Duodenal mucosa (tissue), 2 donors: ENCODE measurements around the gene FTCD.

Experiments used
- H3K27ac ChIP-seq: one replicate; pipeline ENCODE4 v1.7.0; 2013; ENCODE audit warnings: low read depth, low read length
- H3K27me3 ChIP-seq, 2 donors: one replicate each; pipeline ENCODE4 v1.7.0; 2013; ENCODE audit warnings: low read length in 2 of 2, control low read depth in 1 of 2; ENCODE audit not compliant: insufficient read depth in 2 of 2, control insufficient read depth in 1 of 2
- H3K36me3 ChIP-seq, 2 donors: one replicate each; pipeline ENCODE4 v1.7.0; 2013; ENCODE audit warnings: low read length in 2 of 2, control low read depth in 1 of 2; ENCODE audit not compliant: insufficient read depth in 2 of 2, control insufficient read depth in 1 of 2
- H3K4me1 ChIP-seq, 2 donors: one replicate each; pipeline ENCODE4 v1.7.0; 2013; ENCODE audit warnings: low read length in 2 of 2, control low read depth in 1 of 2; ENCODE audit not compliant: insufficient read depth in 2 of 2, control insufficient read depth in 1 of 2
- H3K4me3 ChIP-seq, 2 donors: one replicate each; pipeline ENCODE4 v1.7.0; 2013; ENCODE audit warnings: low read length in 2 of 2, low read depth in 1 of 2
- H3K9ac ChIP-seq, 2 donors: one replicate each; pipeline ENCODE4 v1.7.0; 2013; ENCODE audit warnings: low read length in 2 of 2, low read depth in 1 of 2
- H3K9me3 ChIP-seq, 2 donors: one replicate each; pipeline ENCODE4 v1.7.0; 2013; ENCODE audit warnings: low read length in 2 of 2, control low read depth in 1 of 2; ENCODE audit not compliant: control insufficient read depth in 1 of 2

FTCD gene

DNA sequence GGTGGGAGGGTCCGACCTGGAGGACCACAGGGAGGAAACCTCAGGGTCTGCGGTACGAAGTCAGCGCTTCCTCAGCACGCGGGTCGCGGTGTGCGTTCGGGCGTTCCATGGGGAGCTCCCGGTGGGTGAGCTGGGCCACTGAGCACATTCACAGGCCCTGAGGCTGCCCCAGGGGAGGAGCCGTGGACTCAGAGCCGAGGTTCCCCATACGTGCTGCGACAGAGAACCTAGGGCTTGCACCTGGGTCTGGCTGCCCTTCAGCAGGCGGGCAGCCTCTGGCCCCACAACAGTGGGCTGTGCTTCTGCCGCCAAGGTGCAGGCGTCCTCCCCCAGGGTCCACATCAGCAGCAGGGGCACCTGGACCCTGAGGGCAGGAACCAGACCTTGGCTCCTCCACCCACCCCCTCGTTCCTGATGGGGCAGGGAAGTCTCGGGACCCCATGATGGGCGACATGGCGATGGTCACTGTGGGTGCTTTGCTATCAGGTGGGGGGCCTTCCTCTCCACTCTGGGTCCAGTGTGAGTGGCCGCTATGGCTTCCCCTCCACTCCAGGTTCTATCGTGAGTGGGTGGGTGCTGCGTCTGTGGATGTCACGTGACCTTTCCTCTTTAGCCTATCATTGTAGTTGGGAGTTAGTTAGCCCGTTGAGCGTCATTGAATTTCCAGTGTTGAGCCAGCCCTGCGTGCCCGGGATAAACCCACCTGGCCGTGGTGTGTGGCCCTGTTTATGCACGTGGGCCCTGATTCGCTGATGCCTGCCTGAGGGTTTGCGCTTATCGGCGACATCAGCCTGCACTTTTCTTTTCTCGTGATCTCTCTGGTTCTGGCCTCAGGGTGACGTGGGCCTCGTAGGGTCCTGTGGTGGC lies 27.9 kb downstream of the FTCD start:
- H3K27ac ChIP-seq: no peak overlapping the region
- H3K36me3 ChIP-seq: peaks cover 0 to 3% of the 10 kb centered on the region in 2 donors

DNA sequence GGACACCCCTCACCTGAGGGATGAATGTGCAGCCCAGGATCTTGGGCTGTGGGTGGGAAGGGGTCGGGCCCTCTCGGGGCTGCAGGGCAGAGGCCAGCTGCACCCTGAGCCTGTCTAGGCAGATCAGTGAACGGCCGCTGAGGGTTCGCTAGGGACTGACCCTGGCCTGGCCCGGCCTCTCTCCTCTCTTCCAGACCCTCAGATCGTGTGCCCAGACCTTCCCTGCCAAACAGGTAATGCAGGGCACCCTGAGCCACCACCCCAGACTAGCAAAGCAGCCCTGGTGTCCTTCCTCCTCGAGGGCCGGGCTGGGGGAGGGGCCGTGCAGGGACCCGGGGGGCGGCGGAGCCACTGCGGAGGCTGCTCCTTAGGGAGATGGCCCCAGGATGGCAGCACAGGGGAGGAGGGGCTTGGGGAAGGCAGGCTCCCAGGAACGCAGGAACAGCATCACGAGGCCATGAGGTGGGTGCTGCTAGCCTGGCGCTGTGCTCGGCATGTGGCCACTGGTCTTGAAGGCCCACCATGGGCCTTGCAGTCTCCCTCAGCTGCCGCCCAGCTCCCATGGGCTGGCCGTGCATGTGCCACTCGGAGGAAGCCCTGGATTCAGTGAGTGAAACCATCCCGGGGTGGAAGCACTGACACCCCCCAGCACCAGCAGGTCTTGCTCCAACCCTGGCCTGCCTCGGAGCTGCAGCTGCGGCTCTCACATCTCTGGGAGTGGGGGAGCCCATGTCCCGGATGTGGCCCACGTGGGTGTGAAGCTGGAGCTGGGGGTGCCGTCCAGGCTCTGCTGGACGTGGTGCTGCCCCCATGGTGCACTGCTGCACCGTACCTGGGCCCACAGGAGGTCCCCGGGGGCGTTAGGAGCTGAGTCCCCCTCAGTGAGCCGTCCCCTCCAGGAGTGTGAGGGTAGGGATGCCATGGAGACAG lies 28.8 kb downstream of the FTCD start:
- Histone ChIP-seq H3K36me3 (peaks cover 0 to 3% of the 10 kb centered on the region in 2 donors), H3K9ac (no peak overlapping the region), H3K27ac (no peak overlapping the region), H3K9me3 (no peaks in the 10 kb centered on the region), H3K27me3 (no peaks in the 10 kb centered on the region), H3K4me1 (no peaks in the 10 kb centered on the region), H3K4me3 (no peak overlapping the region)

More for the DNA sequence above, 27.9 kb downstream of the FTCD start:
- Histone ChIP-seq H3K4me3 (no peak overlapping the region), H3K4me1 (no peaks in the 10 kb centered on the region), H3K9ac (no peak overlapping the region), H3K9me3 (no peaks in the 10 kb centered on the region), H3K27me3 (no peaks in the 10 kb centered on the region)

DNA sequence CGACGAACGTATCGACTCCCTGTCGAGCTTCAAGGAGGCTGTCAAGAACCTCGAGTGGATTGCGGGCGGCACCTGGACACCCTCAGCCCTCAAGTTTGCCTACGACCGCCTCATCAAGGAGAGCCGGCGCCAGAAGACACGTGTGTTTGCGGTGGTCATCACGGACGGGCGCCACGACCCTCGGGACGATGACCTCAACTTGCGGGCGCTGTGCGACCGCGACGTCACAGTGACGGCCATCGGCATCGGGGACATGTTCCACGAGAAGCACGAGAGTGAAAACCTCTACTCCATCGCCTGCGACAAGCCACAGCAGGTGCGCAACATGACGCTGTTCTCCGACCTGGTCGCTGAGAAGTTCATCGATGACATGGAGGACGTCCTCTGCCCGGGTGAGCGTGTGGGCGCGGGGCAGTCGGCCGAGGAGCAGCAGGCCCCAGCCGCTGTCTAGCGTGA lies 29.5 kb downstream of the FTCD start:
- Histone ChIP-seq H3K27ac (no peak overlapping the region), H3K4me1 (no peaks in the 10 kb centered on the region), H3K36me3 (peaks cover 0 to 6% of the 10 kb centered on the region in 2 donors), H3K27me3 (no peaks in the 10 kb centered on the region), H3K9ac (no peak overlapping the region), H3K9me3 (no peaks in the 10 kb centered on the region), H3K4me3 (no peak overlapping the region)

DNA sequence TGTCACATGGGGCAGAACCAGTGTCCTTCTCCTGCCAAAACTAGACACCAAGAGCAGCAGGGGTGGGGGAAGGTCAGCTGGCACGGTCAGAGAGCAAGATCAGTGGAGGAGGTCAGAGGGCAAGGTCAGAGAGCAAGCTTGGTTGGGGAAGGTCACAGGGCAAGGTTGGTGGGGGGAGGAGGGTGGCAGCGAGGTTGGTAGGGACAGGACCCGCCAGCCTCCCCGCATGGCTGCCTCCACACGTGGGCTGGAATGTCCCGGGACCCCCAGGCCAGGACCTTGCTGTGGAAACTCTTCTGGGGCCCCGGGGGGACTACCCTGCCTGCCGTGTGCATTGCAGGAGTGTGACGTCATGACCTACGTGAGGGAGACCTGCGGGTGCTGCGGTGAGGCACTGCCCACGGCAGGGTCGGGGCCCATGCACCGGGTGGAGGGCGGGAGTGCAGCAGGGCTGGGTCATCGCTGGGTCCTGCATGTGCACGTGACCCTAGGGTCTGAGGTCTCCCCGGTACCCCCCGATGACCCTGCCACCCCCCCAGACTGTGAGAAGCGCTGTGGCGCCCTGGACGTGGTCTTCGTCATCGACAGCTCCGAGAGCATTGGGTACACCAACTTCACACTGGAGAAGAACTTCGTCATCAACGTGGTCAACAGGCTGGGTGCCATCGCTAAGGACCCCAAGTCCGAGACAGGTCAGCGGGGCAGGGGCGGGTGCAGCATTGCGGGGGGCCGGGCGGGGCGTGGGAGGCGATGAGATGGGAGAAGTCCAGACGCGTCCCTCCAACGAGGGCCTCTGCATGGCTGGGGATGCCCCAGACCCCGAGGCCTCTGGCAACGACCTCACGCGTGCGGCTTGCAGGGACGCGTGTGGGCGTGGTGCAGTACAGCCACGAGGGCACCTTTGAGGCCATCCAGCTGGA lies 30.2 kb downstream of the FTCD start:
- no peak overlapping the region for H3K27ac ChIP-seq
- no peaks in the 10 kb centered on the region for H3K27me3 ChIP-seq
- H3K4me3 ChIP-seq: no peak overlapping the region
- no peaks in the 10 kb centered on the region for H3K4me1 ChIP-seq
- H3K9me3 ChIP-seq: no peaks in the 10 kb centered on the region
- H3K36me3 ChIP-seq: peaks cover 0 to 6% of the 10 kb centered on the region in 2 donors
- H3K9ac ChIP-seq: no peak overlapping the region

DNA sequence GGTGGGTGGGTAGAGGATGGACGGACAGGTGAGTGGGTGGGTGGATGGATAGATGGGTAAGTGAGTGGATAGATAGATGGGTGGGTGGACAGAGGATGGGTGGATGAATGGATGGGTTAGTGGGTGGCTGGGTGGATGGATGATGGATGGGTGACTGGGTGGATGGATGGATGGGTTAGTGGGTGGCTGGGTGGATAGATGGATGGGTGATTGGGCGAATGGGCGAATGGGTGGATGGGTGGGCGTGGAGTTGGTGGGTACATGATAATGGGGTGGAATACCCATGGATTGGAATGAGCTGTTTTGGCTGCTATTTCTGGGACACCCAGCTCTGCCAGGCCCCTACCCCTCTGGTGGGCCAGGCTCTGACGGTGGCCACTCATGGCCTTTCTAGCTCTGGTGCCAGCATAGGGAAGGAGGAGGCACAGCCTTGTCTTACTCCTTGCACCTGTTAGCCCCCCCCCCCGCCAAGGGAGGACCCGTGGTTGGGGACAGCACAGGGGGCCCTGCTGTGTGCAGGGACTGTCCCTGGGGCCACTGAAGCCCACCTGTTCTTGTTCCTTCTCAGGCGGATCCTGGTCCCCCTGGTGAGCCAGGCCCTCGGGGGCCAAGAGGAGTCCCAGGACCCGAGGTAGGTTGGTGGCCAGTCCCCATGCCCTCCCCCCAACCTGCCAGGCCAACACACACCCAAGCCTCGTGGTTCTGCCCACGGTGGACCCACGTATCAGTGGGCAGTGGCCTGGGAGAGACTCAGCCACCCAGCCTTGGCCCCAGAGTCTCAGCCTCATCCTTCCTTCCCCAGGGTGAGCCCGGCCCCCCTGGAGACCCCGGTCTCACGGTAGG lies 31.1 kb downstream of the FTCD start:
- H3K27me3 ChIP-seq: no peaks in the 10 kb centered on the region
- no peaks in the 10 kb centered on the region for H3K4me1 ChIP-seq
- H3K4me3 ChIP-seq: no peak overlapping the region
- no peak overlapping the region for H3K9ac ChIP-seq
- no peak overlapping the region for H3K27ac ChIP-seq
- H3K9me3 ChIP-seq: no peaks in the 10 kb centered on the region
- H3K36me3 ChIP-seq: peaks cover 0 to 6% of the 10 kb centered on the region in 2 donors

GRCh38 chr21:46122758-46123683 lies 32.4 kb downstream of the FTCD start:
- Histone ChIP-seq H3K4me3 (no peak overlapping the region), H3K27me3 (no peaks in the 10 kb centered on the region), H3K9me3 (no peaks in the 10 kb centered on the region), H3K36me3 (peaks cover 0 to 6% of the 10 kb centered on the region in 2 donors), H3K4me1 (no peaks in the 10 kb centered on the region), H3K27ac (no peak overlapping the region), H3K9ac (no peak overlapping the region)

- no peak overlapping the region for H3K27ac ChIP-seq
- H3K36me3 ChIP-seq: peaks cover 0 to 6% of the 10 kb centered on the region in 2 donors
- H3K9ac ChIP-seq: no peak overlapping the region
- no peaks in the 10 kb centered on the region for H3K27me3 ChIP-seq
- H3K9me3 ChIP-seq: no peaks in the 10 kb centered on the region
- no peak overlapping the region for H3K4me3 ChIP-seq
- no peaks in the 10 kb centered on the region for H3K4me1 ChIP-seq
Observed at GRCh38 chr21:46122237-46122671, 33.1 kb downstream of the FTCD start.

GRCh38 chr21:46121286-46122221 lies 33.8 kb downstream of the FTCD start:
- Histone ChIP-seq H3K27me3 (no peaks in the 10 kb centered on the region), H3K36me3 (peaks cover 0 to 9% of the 10 kb centered on the region in 2 donors), H3K4me1 (no peaks in the 10 kb centered on the region), H3K4me3 (no peak overlapping the region), H3K9ac (no peak overlapping the region), H3K9me3 (no peaks in the 10 kb centered on the region), H3K27ac (no peak overlapping the region)
